Gastrocnemius medialis (tissue), 4 donors: ENCODE results near the gene SLC38A2. TPM values are rescaled to one million over a fixed set of nuclear protein-coding genes. Genes with fewer than 3 reads are reported as not detected.

ENCODE experiments used
- ATAC-seq, 2 donors: fragments of 150-250 bp; one replicate each; pipeline ENCODE4 v1.9.1; 2016
- DNase-seq, 2 donors: peaks; one replicate each; pipeline ENCODE4 v3.0.0-alpha.2; 2019
- H3K27ac ChIP-seq, 4 donors: fragments of 200-600 bp; sonication (generic); 1 replicate in 1 of 4; 2 replicates in 3 of 4; pipeline ENCODE4 v1.5.1; 2016 to 2018; ENCODE audit warnings: mild to moderate bottlenecking in 2 of 4, moderate library complexity in 1 of 4
- H3K27me3 ChIP-seq, 3 donors: fragments of 200-600 bp; sonication (generic) in 2 of 3; 1 replicate in 1 of 3; 2 replicates in 2 of 3; pipeline versions ENCODE4 v1.5.1 to v1.6.0; 2016 to 2019; ENCODE audit warnings: mild to moderate bottlenecking in 1 of 3, moderate library complexity in 1 of 3
- H3K36me3 ChIP-seq, 2 donors: fragments of 200-600 bp; sonication (generic) in 1 of 2; one replicate each; pipeline ENCODE4 v1.5.1; 2017 to 2018
- H3K4me1 ChIP-seq, 2 donors: fragments of 200-600 bp; sonication (generic) in 1 of 2; one replicate each; pipeline ENCODE4 v1.5.1; 2016 to 2017; ENCODE audit warnings: mild to moderate bottlenecking in 2 of 2
- H3K4me3 ChIP-seq, 4 donors: fragments of 200-600 bp; sonication (generic) in 3 of 4; 1 replicate in 1 of 4; 2 replicates in 3 of 4; pipeline ENCODE4 v1.5.1; 2016 to 2019; ENCODE audit warnings: mild to moderate bottlenecking in 2 of 4
- H3K9me3 ChIP-seq, 3 donors: fragments of 200-600 bp; sonication (generic) in 2 of 3; 1 replicate in 1 of 3; 2 replicates in 2 of 3; pipeline ENCODE4 v1.5.1; 2016 to 2019
- CTCF ChIP-seq, 5 experiments: fragments of 450-650 bp in 3 of 5; fragments of 200-600 bp in 2 of 5; sonication (generic) in 2 of 5; IDR thresholded peaks in 4 of 5; conservative IDR thresholded peaks in 1 of 5; 1 replicate in 4 of 5; 2 replicates in 1 of 5; pipeline ENCODE4 v1.5.1; 2016 to 2019; ENCODE audit warnings: antibody characterized with exemption in 5 of 5, mild to moderate bottlenecking in 3 of 5, moderate library complexity in 3 of 5
- POLR2A ChIP-seq, 2 donors: fragments of 450-650 bp; IDR thresholded peaks; one replicate each; pipeline ENCODE4 v1.6.1; 2017; ENCODE audit warnings: antibody characterized with exemption in 2 of 2, mild to moderate bottlenecking in 2 of 2, moderate library complexity in 2 of 2
- in situ Hi-C, 4 donors: fragments of 200-750 bp; cut with MboI; loops; one replicate each; pipeline versions ENCODE4 v1.15.0 to v1.8.0; 2017; ENCODE audit warnings: low sequenced_read_pairs in 4 of 4
- intact Hi-C: fragments of 100-400 bp; cut with DNase I; formaldehyde crosslinking; loops from one replicate; pipeline ENCODE4 v1.15.1; 2023; ENCODE audit warnings: low total_unique reads
- total RNA-seq, 4 donors: library from RNA; depleted of rRNA; stranded (reverse); fragments of >200 nt; gene quantifications; one replicate each; pipeline versions ENCODE4 v1.1.0 to v1.2.3, GENCODE V29; 2016

The SLC38A2 gene
- total RNA-seq, 4 donors from 2014 or later, result 260 to 853 (median 400) TPM

- H3K36me3 ChIP-seq, result no peaks in the 10 kb centered on the region
- H3K27ac ChIP-seq, result peak overlapping the region; percentile 92 to 98 (median 96)
- no peaks in the 10 kb centered on the region for H3K27me3 ChIP-seq
- no peaks in the 10 kb centered on the region for H3K9me3 ChIP-seq
- no peak overlapping the region for H3K4me3 ChIP-seq
- in situ Hi-C loops, result loop anchor here in 2 of 4 donors (10.0 to 25.0 kb wide), 2 partner anchors 169 to 177 kb away; no protein-coding TSS in a partner anchor
- DNase-seq (peak in 1 of 2 donors; percentile 48), ATAC-seq (no peak)
- H3K4me1 ChIP-seq, result peaks cover 40 to 59% of the 10 kb centered on the region in 2 donors
- TF ChIP-seq POLR2A (IDR thresholded peaks at IDR 0.05), result peak in 1 of 2 donors; percentile 18
- no peak for TF ChIP-seq CTCF (IDR thresholded peaks at IDR 0.05 in 4 of 5, conservative IDR thresholded peaks at IDR 0.05 in 1 of 5)
- intact Hi-C loops, result loop anchor here (2.0 kb wide), 1 partner anchor 81 kb away; no protein-coding TSS in a partner anchor
Observed at GRCh38 chr12:46385438-46385837, 12.9 kb upstream of the SLC38A2 start.

GRCh38 chr12:46384451-46385309 is 12.1 kb upstream of the SLC38A2 start:
- H3K36me3 ChIP-seq, result no peaks in the 10 kb centered on the region
- no peak for ATAC-seq

GRCh38 chr12:46383654-46384450 is 11.3 kb upstream of the SLC38A2 start:
- Histone ChIP-seq H3K4me1 (peaks cover 40 to 49% of the 10 kb centered on the region in 2 donors), H3K36me3 (no peaks in the 10 kb centered on the region), H3K27ac (peak overlapping the region; percentile 92 to 98 (median 96)), H3K27me3 (no peaks in the 10 kb centered on the region), H3K9me3 (no peaks in the 10 kb centered on the region), H3K4me3 (peak overlapping the region; percentile 66 to 79 (median 74))
- intact Hi-C loops (loop anchor here (1.0 to 5.0 kb wide), 5 partner anchors 12 to 657 kb away; partner anchors contain the start of genes ARID2 and SLC38A2), in situ Hi-C loops (loop anchor here in 2 of 4 donors (10.0 to 25.0 kb wide), 2 partner anchors 171 to 178 kb away; no protein-coding TSS in a partner anchor)
- TF ChIP-seq CTCF (IDR thresholded peaks at IDR 0.05 in 4 of 5, conservative IDR thresholded peaks at IDR 0.05 in 1 of 5), result peak in 4 of 5 experiments; percentile 11 to 35 (median 12)
- TF ChIP-seq POLR2A (IDR thresholded peaks at IDR 0.05), result peak; percentile 73 to 92
- ATAC-seq, result peak; percentile 69 to 71
- DNase-seq, result peak; percentile 89 to 95

More at GRCh38 chr12:46384451-46385309, 12.1 kb upstream of the SLC38A2 start:
- intact Hi-C loops (loop anchor here (1.0 to 5.0 kb wide), 4 partner anchors 46 to 657 kb away; partner anchors contain the start of gene ARID2), in situ Hi-C loops (loop anchor here in 2 of 4 donors (10.0 to 25.0 kb wide), 2 partner anchors 170 to 178 kb away; no protein-coding TSS in a partner anchor)
- no peak for TF ChIP-seq POLR2A (IDR thresholded peaks at IDR 0.05)
- H3K27ac ChIP-seq, result peak overlapping the region; percentile 92 to 98 (median 96)
- H3K4me1 ChIP-seq, result peaks cover 40 to 57% of the 10 kb centered on the region in 2 donors
- peak overlapping the region; percentile 66 to 79 (median 74) for H3K4me3 ChIP-seq
- no peaks in the 10 kb centered on the region for H3K27me3 ChIP-seq
- DNase-seq, result no peak
- H3K9me3 ChIP-seq, result no peaks in the 10 kb centered on the region

DNA sequence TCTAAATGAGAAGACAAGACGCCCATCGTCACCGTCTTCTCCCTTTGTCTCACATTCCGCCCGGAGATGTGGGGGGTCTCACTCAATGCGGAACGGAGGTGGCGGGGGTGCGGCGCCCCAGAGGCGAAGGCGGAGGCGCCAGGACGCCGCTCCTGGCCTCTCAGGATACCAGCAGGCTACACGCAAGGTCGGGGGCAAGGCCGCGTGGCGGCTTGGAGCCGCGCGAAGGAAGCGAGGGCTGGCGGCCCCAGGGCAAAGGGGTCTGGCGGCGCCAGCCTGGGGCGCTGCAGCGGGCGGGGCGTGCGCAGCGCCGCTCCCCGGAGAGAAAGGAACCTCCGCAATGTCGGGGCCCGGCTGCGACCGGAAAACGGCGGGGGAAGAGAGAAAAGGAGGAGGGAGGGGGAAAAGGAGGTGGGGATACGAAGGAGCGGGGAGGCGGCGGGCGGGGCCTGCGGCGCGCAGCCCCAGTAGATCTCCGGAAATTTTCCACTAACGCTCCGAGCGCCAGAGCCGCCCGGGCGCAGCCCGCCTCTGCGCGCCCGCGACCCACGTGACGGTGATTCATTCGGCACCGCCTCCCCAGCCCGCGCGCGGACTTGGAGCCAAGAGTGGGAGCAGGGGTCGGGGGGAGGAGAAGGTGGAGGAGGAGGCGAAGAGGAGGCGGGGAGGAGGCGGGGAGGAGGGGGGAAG is 10.5 kb upstream of the SLC38A2 start:
- no peaks in the 10 kb centered on the region for H3K36me3 ChIP-seq
- ATAC-seq (peak; percentile 77 to 80), DNase-seq (peak; percentile 96)
- in situ Hi-C loops, result loop anchor here in 2 of 4 donors (10.0 to 25.0 kb wide), 2 partner anchors 172 to 179 kb away; no protein-coding TSS in a partner anchor
- peak overlapping the region; percentile 92 to 98 (median 96) for H3K27ac ChIP-seq
- peak in 3 of 5 experiments; percentile 23 to 53 (median 32) for TF ChIP-seq CTCF (IDR thresholded peaks at IDR 0.05 in 4 of 5, conservative IDR thresholded peaks at IDR 0.05 in 1 of 5)
- peak; percentile 89 to 93 for TF ChIP-seq POLR2A (IDR thresholded peaks at IDR 0.05)
- H3K9me3 ChIP-seq, result no peaks in the 10 kb centered on the region
- intact Hi-C loops, result loop anchor here (1.0 to 5.0 kb wide), 3 partner anchors 11 to 656 kb away; partner anchors contain the start of genes ARID2 and SLC38A2
- H3K4me1 ChIP-seq, result peaks cover 40 to 43% of the 10 kb centered on the region in 2 donors
- peak overlapping the region; percentile 66 to 79 (median 74) for H3K4me3 ChIP-seq
- no peaks in the 10 kb centered on the region for H3K27me3 ChIP-seq
